GM19193 (cell line): ENCODE results near the gene IQCN.
A peak's percentile ranks its signal among the peaks of the same experiment; 100 is the strongest.

Experiments
- POLR2A ChIP-seq: IDR thresholded peaks from 4 replicates; pipeline ENCODE4 v1.6.1; 2011; ENCODE audit not compliant: insufficient read depth, insufficient read length; ENCODE audit errors: extremely low read depth

The IQCN gene

DNA sequence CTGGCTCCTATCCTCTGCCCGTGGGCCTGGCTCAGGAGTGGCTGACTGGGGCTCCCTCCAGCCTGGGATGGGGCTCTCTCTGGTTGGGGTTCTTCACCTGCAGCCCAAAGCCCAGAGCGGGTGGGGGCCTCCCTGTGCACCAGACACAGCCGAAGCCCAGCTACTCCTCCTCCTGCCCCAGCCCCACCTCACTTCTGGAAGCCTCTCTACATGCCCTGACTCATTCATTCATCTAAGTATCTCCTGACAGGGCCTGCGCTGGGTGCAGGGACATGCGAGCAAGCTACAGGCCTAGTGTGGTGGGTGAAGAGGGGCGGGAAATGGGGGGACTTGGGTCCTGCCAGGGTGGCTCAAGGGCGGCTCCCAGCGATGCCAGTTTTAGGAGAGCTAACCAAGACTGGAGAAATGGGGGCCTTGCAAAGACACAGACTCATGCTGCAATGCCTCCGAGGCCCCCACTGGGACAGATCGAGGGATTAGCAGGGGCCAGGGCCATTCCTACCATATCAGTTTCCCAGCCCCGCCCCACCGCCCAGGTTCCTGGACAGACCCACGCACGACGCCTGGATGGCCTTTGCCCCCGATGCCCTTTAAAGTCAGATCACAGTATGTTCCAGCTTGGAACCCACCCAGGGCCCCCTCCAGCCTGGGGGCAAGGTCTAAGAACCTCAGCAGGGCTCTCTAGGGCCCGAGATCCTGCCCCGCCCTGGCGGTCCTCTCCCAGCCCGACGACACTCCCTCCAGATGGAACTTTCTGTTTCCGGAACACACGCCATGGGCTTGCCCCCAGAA is 36.1 kb upstream of the IQCN start:
- no peak for TF ChIP-seq POLR2A

DNA sequence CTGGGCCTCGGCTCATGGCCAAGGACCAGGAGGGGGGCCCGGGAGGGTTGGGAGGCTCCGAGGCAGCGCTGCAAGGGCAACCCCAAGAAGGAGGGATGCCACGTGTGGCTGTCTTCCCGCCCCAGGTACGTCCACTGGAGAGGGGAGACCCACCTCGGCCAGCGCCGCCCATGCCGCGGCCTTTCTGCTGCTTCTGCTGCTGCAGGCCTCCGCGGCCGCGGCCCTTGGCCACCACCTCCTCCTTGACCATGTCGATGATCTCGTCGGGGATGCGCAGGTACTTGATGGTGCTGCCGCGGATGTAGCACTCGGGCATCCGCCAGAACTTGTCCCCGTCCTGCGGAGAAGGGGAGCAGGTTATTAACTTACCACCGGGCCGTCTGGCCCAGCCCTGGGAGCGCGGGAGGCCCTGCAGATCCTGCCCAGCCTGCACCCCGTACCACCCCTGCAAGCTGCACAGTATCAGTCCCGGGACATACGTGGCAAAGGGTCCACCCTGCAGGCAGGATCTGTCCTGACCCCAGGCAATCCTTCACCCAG is 35.3 kb upstream of the IQCN start:
- no peak for TF ChIP-seq POLR2A

- no peak for TF ChIP-seq POLR2A
These were observed 34.7 kb upstream of the IQCN start for GRCh38 chr19:18308948-18309325.

GRCh38 chr19:18308051-18308947 is 34.0 kb upstream of the IQCN start:
- TF ChIP-seq POLR2A, result no peak

DNA sequence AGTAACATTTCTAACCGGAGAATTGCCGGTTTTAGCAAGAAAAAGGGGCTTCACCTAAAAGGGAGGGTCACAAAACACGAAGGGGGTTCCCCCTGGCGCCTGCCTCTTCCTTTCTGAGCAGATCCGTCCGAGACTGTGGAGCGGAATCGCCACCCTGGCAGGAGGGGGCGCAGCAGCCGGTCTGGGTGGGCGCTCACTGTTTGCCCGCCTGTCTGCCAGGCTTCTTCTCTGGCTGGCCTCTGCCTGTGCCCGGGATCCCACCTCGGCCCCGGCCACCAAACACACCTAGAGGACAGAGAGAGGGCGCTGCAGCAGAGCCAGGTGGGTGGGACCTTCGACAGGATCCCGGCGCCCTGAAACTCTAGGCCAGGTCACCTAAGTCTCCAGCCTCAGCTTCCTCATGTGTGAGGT is 33.0 kb upstream of the IQCN start:
- no peak for TF ChIP-seq POLR2A

- no peak for TF ChIP-seq POLR2A
These were observed 32.6 kb upstream of the IQCN start for GRCh38 chr19:18306888-18307260.

- TF ChIP-seq POLR2A, result no peak
These were observed 32.1 kb upstream of the IQCN start for GRCh38 chr19:18306209-18306887.

- peak; percentile 50 for TF ChIP-seq POLR2A
These were observed 30.4 kb upstream of the IQCN start for GRCh38 chr19:18304458-18305310.

DNA sequence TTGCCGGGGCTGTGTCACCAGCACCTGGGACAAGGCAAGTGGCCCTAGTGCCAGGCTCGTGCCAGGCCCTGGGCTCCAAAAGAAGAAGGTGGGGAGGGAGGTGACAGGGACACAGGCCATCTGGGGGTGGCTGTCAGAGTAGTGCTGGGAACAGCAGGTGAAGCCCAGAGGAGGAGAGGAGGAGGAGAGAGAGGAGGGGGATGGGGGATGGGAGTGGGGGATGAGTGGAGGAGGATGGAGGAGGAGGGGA is 29.9 kb upstream of the IQCN start:
- no peak for TF ChIP-seq POLR2A

DNA sequence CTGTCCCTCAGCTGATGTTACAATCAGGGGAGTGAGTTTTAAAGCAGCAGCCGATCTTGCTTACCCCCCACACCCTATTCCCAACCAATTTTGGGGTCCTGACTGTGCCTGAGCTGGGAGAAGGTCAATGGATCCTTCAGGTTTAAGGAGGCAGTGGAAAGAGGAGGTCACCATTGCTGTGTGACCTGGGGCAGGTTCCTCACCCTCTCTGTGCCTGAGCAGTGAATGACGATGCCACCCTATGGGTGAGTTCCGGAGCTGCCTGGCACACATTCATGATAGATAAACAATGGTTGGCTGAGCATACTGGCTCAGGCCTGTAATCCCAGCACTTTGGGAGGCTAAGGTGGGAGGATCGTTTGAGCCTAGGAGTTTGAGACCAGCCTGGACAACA is 27.5 kb upstream of the IQCN start:
- TF ChIP-seq POLR2A, result no peak

- no peak for TF ChIP-seq POLR2A
These were observed 26.9 kb upstream of the IQCN start for GRCh38 chr19:18300930-18301717.

- TF ChIP-seq POLR2A, result no peak
These were observed 25.4 kb upstream of the IQCN start for GRCh38 chr19:18299654-18300053.

DNA sequence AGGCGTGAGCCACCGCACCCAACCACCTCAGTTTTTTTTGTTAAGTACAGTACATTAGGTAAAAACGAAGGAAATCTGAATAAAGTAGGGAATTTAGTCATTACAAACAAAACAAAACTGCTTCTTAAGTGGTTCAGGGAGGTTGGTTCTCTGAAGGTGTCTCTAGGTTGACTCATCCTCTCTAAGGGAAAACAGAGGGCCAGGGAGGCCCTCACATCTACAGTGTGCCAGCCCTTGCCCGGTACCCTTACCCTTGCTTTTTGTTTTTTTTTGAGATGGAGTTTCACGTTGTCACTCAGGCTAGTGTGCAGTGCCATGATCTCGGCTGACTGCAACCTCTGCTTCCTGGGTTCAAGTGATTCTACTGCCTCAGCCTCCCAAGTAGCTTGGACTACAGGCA is 24.3 kb upstream of the IQCN start:
- TF ChIP-seq POLR2A, result no peak

DNA sequence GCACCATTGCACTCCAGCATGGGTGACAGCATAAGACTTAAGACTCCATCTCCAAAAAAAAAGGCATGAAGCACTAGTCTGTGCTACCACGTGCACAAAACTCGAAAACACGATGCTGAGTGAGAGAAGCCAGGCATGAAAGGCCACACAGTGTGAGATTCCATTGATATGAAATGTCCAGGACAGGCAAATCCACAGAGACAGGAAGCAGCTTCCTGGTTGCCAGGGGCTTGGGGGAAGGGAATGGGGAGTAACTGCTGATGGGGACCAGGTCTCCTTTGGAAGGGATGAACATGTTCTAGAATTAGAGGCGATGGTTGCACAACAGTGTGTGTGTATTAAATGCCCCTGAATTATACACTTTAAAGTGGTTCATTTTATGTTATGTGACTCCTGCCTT is 23.1 kb upstream of the IQCN start:
- no peak for TF ChIP-seq POLR2A
